ENCODE measurements around the gene KRT1.

Gene KRT1

GRCh38 chr12:52632656-52633055 is 47.6 kb downstream of the KRT1 start:
- no peak for DNase-seq

GRCh38 chr12:52631676-52632459 is 48.3 kb downstream of the KRT1 start:
- no peak for DNase-seq

GRCh38 chr12:52631264-52631663 is 48.9 kb downstream of the KRT1 start:
- no peak for DNase-seq

GRCh38 chr12:52630599-52631200 is 49.5 kb downstream of the KRT1 start:
- DNase-seq: no peak

GRCh38 chr12:52630008-52630500 is 50.2 kb downstream of the KRT1 start:
- DNase-seq: no peak

GRCh38 chr12:52629281-52630007 is 50.8 kb downstream of the KRT1 start:
- DNase-seq: no peak

GRCh38 chr12:52628841-52629240 is 51.4 kb downstream of the KRT1 start:
- DNase-seq: no peak

- DNase-seq: no peak
These were observed 52.1 kb downstream of the KRT1 start for GRCh38 chr12:52628111-52628507.

GRCh38 chr12:52627395-52628110 is 52.7 kb downstream of the KRT1 start:
- no peak for DNase-seq

Measured in activated naive CD4-positive, alpha-beta T cell (primary cell).